A549 (cell line): ENCODE measurements around the gene CD2. TPM values are rescaled to one million over a fixed set of nuclear protein-coding genes. Genes with fewer than 3 reads are reported as not detected.

Experiments used
- ATAC-seq, 2 experiments: fragments of 200-7000 bp in 1 of 2; fragments of >200 bp in 1 of 2; cut with Nextera tagmentation in 1 of 2; cut with Tn5 transposase in 1 of 2; 3 replicates each; pipeline versions ENCODE4 v1.8.0 to v1.9.1; 2018 to 2020; ENCODE audit warnings: mild to moderate bottlenecking in 1 of 2, moderate library complexity in 1 of 2
- CTCF ChIA-PET: fragments of 300-600 bp; sonication (Branson Sonifier 250); formaldehyde crosslinking; extraction: SDS; loops from one replicate; lab custom pipeline; 2021; ENCODE audit warnings: antibody characterized with exemption, inconsistent platforms; lab: Yijun Ruan, JAX
- POLR2A ChIA-PET: fragments of 350-600 bp; formaldehyde crosslinking; extraction: SDS; loops from one replicate; lab custom pipeline; 2021; ENCODE audit warnings: antibody characterized with exemption, inconsistent platforms; lab: Yijun Ruan, JAX
- DNase-seq, 2 experiments: peaks; one replicate each; pipeline versions ENCODE4 v3.0.0 to v3.0.0-alpha.2; 2011 to 2016; ENCODE audit warnings: low read depth in 1 of 2, low spot score in 1 of 2
- FAIRE-seq: peaks from 2 replicates; lab custom pipeline; 2011; peaks lifted over from hg19 to GRCh38; lab: Jason Lieb, UNC
- H3K27ac ChIP-seq, 2 experiments: fragments of >200 bp; sonication (Bioruptor Twin); formaldehyde crosslinking; 3 replicates each; pipeline ENCODE4 v1.5.1; 2016 to 2017
- H3K4me1 ChIP-seq: fragments of >200 bp; sonication (Bioruptor Twin); formaldehyde crosslinking; 3 replicates; pipeline ENCODE4 v1.6.1; 2016
- H3K4me2 ChIP-seq: fragments of >200 bp; sonication (Bioruptor Twin); formaldehyde crosslinking; 3 replicates; pipeline ENCODE4 v1.6.1; 2016
- H3K4me3 ChIP-seq: fragments of >200 bp; sonication (Bioruptor Twin); formaldehyde crosslinking; 3 replicates; pipeline ENCODE4 v1.5.1; 2016
- H3K9me3 ChIP-seq: fragments of >200 bp; sonication (Bioruptor Twin); formaldehyde crosslinking; 3 replicates; pipeline ENCODE4 v1.6.1; 2016
- ATOH8 ChIP-seq: fragments of 250-450 bp; sonication (Bioruptor Pico); IDR thresholded peaks from 2 replicates; pipeline ENCODE4 v1.5.0; 2020; ENCODE audit warnings: low read depth, mild to moderate bottlenecking, moderate library complexity
- BCL3 ChIP-seq: fragments of >200 bp; sonication (Bioruptor Twin); formaldehyde crosslinking; IDR thresholded peaks from 3 replicates; pipeline ENCODE4 v1.6.1; 2016
- BHLHE40 ChIP-seq: IDR thresholded peaks from 2 replicates; pipeline ENCODE4 v1.6.1; 2012; ENCODE audit warnings: low read depth, low read length, inconsistent platforms
- ELK1 ChIP-seq: fragments of 150-350 bp; IDR thresholded peaks from 2 replicates; pipeline ENCODE4 v1.6.1; 2014; ENCODE audit warnings: low read depth, mild to moderate bottlenecking, low read length
- ESRRA ChIP-seq: fragments of 150-350 bp; IDR thresholded peaks from 2 replicates; pipeline ENCODE4 v1.6.1; 2014; ENCODE audit warnings: mild to moderate bottlenecking, low read length, borderline replicate concordance
- GATA3 ChIP-seq: IDR thresholded peaks from 2 replicates; pipeline ENCODE4 v1.6.1; 2012; ENCODE audit warnings: borderline replicate concordance
- HMGXB4 ChIP-seq: fragments of 250-450 bp; sonication (Bioruptor Pico); IDR thresholded peaks from 2 replicates; pipeline ENCODE4 v1.5.0; 2021; ENCODE audit warnings: mild to moderate bottlenecking, moderate library complexity, borderline replicate concordance
- HOXA7 ChIP-seq: fragments of 250-450 bp; sonication (Bioruptor Pico); IDR thresholded peaks from 2 replicates; pipeline ENCODE4 v1.5.0; 2020; ENCODE audit warnings: mild to moderate bottlenecking, moderate library complexity
- KDM1A ChIP-seq: fragments of 200-600 bp; sonication (generic); IDR thresholded peaks from 2 replicates; pipeline ENCODE4 v1.6.1; 2016; ENCODE audit warnings: low read depth, mild to moderate bottlenecking
- KDM5A ChIP-seq: fragments of 200-600 bp; sonication (generic); IDR thresholded peaks from 2 replicates; pipeline ENCODE4 v1.6.1; 2016; ENCODE audit warnings: antibody characterized with exemption, mild to moderate bottlenecking
- MAFK ChIP-seq: fragments of 450-650 bp; IDR thresholded peaks from 2 replicates; pipeline ENCODE4 v1.6.1; 2014; ENCODE audit not compliant: partially characterized antibody
- MAZ ChIP-seq: fragments of 150-350 bp; IDR thresholded peaks from 2 replicates; pipeline ENCODE4 v1.6.1; 2014; ENCODE audit warnings: antibody characterized with exemption, low read depth, low read length, borderline replicate concordance
- MYC ChIP-seq: IDR thresholded peaks from 2 replicates; pipeline ENCODE4 v1.6.1; 2012; ENCODE audit warnings: mild to moderate bottlenecking, inconsistent platforms, low read length, improper control_type of control experiment, borderline replicate concordance
- RARB ChIP-seq: fragments of 250-450 bp; sonication (Bioruptor Pico); IDR thresholded peaks from 2 replicates; pipeline ENCODE4 v1.8.0; 2021; ENCODE audit warnings: mild to moderate bottlenecking, moderate library complexity
- TP53 ChIP-seq: fragments of 250-450 bp; sonication (Bioruptor Pico); IDR thresholded peaks from 2 replicates; pipeline ENCODE4 v1.5.0; 2021; ENCODE audit warnings: mild to moderate bottlenecking, moderate library complexity
- ZC3H11A ChIP-seq: fragments of 450-650 bp; IDR thresholded peaks from 2 replicates; pipeline ENCODE4 v1.6.1; 2014; ENCODE audit warnings: antibody characterized with exemption, mild to moderate bottlenecking
- ZFP36 ChIP-seq: fragments of 450-650 bp; IDR thresholded peaks from 2 replicates; pipeline ENCODE4 v1.6.1; 2014; ENCODE audit warnings: borderline replicate concordance; ENCODE audit not compliant: partially characterized antibody
- WGBS: methylation state at CpG from one replicate; pipeline ENCODE4 v1.1.6; 2017; ENCODE audit errors: missing lambda C conversion rate; 5-methylcytosine and 5-hydroxymethylcytosine counted together
- polyA plus RNA-seq, 4 experiments: library from polyadenylated mRNA; depleted of rRNA in 3 of 4; stranded (reverse); fragments of >200 nt; fragmentation: RNase III in 1 of 4; extraction: RNeasy Plus Mini Kit Qiagen cat#74134 plus additional on column Dnase treatment in 1 of 4; gene quantifications; 2 replicates in 3 of 4; 3 replicates in 1 of 4; pipeline ENCODE4 v1.2.3, GENCODE V29; 2011 to 2017

The CD2 gene
- polyA plus RNA-seq, 2 of the 4 experiments (the other 2 are of a cell fraction) = not detected

- TF ChIP-seq MAFK (no peak), KDM5A (no peak)
- WGBS = 10% methylated on average over 2 of the region's 2 CpGs
- no peak overlapping the region for H3K4me2 ChIP-seq
- no peak overlapping the region for H3K27ac ChIP-seq
- no peak for FAIRE-seq
- CTCF ChIA-PET = no interaction called here
- no peak for DNase-seq
- no peak overlapping the region for H3K4me3 ChIP-seq
- ATAC-seq = no peak
- H3K9me3 ChIP-seq = no peaks in the 10 kb centered on the region
- H3K4me1 ChIP-seq = no peaks in the 10 kb centered on the region
- POLR2A ChIA-PET = no interaction called here
Measured at GRCh38 chr1:116771997-116772647, 17.9 kb downstream of the CD2 start.

- Histone ChIP-seq H3K4me3 (no peak overlapping the region), H3K4me2 (no peak overlapping the region), H3K9me3 (no peaks in the 10 kb centered on the region), H3K4me1 (0 out of 3 replicates have a peak, but pooled peaks cover under 1% of the 10 kb centered on the region), H3K27ac (no peak overlapping the region)
- no peak for ATAC-seq
- 7% methylated on average over 1 of the region's 1 CpG for WGBS
- CTCF ChIA-PET = no interaction called here
- DNase-seq = no peak
- POLR2A ChIA-PET = no interaction called here
- TF ChIP-seq HMGXB4 (CRISPR knock-in tag) (no peak), MYC (no peak), ZC3H11A (no peak), MAZ (no peak), ESRRA (no peak), HOXA7 (no peak), MAFK (no peak), ELK1 (no peak), BHLHE40 (no peak), RARB (CRISPR knock-in tag) (no peak), GATA3 (no peak), KDM1A (no peak), ZFP36 (no peak), BCL3 (no peak)
- no peak for FAIRE-seq
Measured at GRCh38 chr1:116772648-116773045, 18.4 kb downstream of the CD2 start.

GRCh38 chr1:116775116-116775752 lies 21.0 kb downstream of the CD2 start:
- no peak overlapping the region for H3K4me2 ChIP-seq
- no peak for TF ChIP-seq BCL3
- TF ChIP-seq ATOH8 (CRISPR knock-in tag) = no peak
- TF ChIP-seq TP53 = no peak
- TF ChIP-seq, all 56 proteins: peak for 0
- peaks cover 6% of the 10 kb centered on the region; the same call in 1 of the 3 replicates for H3K4me1 ChIP-seq
- ChIA-PET CTCF (no interaction called here), POLR2A (no interaction called here)
- DNase-seq (no peak), FAIRE-seq (no peak), ATAC-seq (no peak)
- WGBS = 70% methylated on average over 25 of the region's 29 CpGs
- H3K4me3 ChIP-seq = no peak overlapping the region
- no peaks in the 10 kb centered on the region for H3K9me3 ChIP-seq
- H3K27ac ChIP-seq = no peak overlapping the region
